Fibroblast of skin of left quadriceps (primary cell): ENCODE data around the gene SNTG2.

Experiments
- DNase-seq, 2 experiments: peaks; one replicate each; pipeline ENCODE4 v3.0.0-alpha.2; 2013; ENCODE audit warnings: low read depth in 2 of 2

Gene SNTG2

GRCh38 chr2:1283020-1283801 lies 332.6 kb downstream of the SNTG2 start:
- DNase-seq, result no peak

DNA sequence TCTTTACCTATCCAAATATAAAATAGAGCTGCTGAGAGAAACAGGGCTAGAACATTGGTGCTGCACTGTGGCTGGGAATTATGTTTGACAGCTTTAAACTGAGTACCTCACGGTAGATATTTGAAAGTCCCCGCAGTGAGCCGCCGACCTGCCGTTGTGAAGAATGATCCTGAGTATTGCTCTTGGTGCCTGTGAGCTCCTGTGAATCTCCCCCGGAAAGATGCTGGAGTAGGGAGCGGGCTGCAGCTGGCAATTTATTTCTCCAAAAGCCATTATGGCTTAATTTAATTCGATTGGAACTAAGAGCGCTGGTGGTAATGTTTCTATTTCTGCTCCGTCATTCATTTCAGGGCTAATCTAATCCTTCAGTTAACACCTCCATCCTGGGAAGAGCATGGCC lies 333.2 kb downstream of the SNTG2 start:
- DNase-seq, result no peak

GRCh38 chr2:1286929-1287328 lies 336.3 kb downstream of the SNTG2 start:
- no peak for DNase-seq

GRCh38 chr2:1287427-1287826 lies 336.8 kb downstream of the SNTG2 start:
- no peak for DNase-seq

DNA sequence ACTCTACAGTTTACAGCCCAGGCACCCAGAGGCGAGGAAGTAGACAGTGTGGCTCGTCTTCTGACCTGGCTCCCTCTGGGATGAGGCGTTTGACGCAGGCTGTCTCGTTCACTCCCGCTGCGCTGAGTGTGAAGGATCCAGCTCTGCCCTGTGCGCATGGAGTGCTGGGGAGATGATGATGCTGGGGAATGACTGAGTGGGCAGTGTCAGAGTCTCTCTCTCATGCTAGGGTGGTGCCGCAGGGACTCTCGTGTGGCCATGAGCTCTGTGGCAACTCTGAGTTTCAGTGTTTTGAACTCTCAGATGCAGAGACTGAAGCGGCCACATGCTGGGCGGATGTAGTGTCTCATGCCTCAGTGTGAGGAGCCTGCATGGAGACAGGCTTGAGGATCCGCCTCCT lies 344.3 kb downstream of the SNTG2 start:
- DNase-seq, result no peak

GRCh38 chr2:1295740-1296139 lies 345.1 kb downstream of the SNTG2 start:
- DNase-seq, result no peak

DNA sequence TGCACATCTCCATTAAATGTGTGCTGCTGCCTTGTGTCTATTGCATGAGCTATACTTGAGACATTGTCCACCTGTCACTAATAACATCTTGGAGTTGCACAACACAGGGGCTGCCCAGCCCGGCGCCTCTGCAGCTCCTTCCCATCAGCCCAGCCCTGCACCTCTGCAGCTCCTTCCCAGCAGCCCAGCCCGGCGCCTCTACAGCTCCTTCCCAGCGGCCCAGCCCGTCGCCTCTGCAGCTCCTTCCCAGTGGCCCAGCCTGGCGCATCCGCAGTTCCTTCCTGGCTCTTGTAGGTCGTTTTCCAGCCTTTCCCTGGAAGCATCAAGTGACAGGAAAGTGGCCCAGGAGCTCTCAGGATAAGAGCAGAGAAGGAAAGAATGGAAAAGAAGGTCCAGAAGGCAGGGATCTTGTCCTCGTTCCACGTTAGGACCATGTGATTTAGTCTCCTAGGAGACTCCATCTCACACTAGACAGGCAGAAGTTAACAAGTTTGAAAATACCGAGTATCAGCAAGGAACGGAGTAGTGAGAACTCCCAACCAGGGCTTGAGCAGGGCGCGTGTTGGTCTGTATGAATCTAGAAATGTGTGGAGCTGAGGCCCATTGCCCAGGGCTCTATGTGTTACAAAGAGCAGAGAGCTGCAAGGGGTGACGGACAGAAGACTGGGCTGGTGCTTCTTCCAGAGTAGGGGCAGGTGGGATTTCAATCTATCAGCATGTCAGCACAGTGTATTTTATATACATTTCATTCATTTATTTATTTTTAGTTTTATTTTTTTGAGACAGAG lies 346.9 kb downstream of the SNTG2 start:
- DNase-seq, result no peak

DNA sequence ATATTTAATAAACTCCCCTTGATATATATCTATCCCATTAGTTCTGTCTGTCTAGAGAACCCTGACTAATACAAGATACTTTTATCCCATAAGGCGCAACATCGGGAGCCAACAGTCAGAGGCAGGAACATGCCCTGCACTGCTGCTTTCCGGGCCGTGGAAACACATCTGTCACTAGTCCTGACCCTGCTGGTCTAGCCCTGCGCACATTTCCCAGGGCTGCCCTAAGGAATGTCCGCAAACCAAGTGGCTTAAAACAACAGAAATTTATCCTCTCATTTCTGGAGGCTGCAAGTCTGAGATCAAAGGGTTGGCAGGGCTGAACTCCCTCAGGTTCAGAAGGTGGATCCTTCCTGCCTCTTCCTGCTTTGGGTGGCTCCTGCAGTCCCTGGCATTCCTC lies 348.4 kb downstream of the SNTG2 start:
- no peak for DNase-seq

- no peak for DNase-seq
These were observed 349.6 kb downstream of the SNTG2 start for GRCh38 chr2:1300284-1300683.

DNA sequence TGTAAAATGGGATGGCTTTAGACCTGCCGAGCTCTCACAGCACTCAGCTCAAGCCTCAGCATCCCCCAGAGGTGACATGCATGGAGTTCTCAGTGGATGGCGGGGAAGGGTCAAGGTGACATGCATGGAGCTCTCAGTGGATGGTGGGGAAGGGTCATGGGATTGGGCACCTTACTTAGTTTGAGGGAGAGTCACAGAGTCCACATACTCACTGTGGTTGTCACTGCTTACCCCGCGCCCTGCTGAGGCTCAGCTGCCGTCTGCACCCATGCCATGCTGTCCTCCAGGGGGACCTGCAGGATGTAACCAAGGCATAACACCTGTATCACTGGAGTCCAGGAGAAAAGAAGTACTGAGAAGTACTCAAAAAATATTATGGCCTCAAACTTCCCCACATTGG lies 350.4 kb downstream of the SNTG2 start:
- DNase-seq, result no peak

- no peak for DNase-seq
These were observed 354.8 kb downstream of the SNTG2 start for GRCh38 chr2:1305342-1306013.

DNA sequence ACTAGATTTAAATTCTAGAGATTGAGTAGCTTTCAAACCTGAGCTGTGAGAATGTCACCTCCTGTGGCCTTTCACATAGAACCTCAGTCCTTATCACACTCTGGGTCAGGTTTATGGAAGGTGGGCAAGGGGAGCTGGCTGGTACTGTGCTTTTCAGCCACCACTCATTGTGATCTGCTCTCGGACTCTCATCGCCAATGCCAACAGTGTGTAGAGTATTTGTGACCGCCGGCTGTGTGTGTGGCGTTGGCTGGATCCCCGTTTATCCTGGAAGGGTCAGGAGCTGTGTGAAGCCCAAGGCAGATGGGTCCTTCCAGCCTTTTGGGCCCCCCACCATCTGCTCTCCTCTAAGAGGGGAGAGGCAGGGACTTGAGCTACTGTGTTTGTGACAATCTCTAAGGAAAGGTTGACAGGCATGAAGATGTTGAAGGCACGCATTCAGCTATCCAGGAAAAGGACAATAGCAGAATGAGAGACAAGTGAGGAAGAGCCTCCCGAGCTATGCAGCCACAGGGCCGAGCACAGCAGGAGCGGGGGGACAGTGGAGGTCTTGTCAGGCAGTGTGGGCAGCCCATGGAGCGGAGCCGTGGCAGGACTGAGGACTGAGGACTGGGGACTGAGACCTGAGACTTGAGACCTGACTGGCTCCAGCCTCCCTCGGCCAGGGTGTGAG lies 355.5 kb downstream of the SNTG2 start:
- no peak for DNase-seq

DNA sequence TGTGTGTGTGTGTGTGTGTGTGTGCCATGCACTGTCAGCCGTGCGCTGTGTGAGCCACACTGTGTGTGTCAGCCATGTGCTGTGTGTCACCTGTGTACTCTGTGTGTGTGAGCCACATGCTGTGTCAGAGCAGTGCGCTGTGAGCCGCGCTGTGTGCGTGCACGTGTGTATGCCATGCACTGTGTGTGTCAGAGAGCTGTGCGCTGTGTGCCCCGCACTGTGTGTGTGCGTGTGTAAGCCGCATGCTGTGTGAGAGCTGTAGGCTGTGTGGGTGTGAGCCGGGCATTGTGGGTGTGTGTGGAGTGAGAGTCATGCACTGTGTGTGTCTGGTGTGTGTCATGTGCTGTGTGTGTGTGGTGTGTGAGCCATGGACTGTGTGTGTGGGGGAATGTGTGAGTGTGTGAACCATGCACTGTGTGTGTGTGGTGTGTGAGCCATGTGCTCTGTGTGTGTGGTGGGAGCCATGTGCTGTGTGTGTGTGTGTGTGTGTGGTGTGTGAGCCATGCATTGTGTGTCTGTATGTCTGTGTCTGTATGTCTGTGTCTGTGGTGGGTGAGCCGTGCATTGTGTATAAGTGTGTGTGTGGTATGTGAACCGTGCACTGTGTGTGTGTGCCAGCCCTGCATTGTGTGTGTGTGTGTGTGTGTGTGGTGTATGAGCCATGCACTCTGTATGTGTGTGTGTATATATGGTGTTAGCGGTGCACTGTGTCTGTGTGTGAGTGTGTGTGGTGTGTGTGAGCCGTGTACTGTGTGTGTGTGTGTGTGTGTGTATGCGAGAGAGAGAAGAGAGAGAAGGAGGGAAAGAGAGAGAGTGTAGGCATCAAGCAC lies 356.3 kb downstream of the SNTG2 start:
- no peak for DNase-seq

DNA sequence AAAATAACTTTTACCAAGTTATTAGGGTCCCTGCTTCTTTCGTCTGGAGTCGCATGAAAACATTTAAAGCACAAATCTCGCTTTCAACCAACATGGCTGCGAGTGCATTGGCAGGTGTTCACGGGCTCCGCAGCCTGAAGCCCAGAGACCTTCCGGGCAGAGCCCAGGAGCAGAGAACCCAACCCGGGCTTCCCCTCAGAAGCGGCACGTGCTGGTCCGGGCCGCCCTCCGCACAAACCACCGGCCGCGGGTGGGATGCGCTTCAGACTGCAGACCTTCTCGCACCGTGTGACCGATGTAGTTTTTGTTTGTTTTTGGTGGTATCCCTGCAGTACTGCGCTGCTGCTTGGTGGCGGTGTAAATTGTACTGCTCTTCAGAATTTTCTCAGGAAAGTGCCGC lies 357.0 kb downstream of the SNTG2 start:
- no peak for DNase-seq

- no peak for DNase-seq
These were observed 358.0 kb downstream of the SNTG2 start for GRCh38 chr2:1308678-1309077.

- DNase-seq, result no peak
These were observed 358.9 kb downstream of the SNTG2 start for GRCh38 chr2:1309507-1309906.

DNA sequence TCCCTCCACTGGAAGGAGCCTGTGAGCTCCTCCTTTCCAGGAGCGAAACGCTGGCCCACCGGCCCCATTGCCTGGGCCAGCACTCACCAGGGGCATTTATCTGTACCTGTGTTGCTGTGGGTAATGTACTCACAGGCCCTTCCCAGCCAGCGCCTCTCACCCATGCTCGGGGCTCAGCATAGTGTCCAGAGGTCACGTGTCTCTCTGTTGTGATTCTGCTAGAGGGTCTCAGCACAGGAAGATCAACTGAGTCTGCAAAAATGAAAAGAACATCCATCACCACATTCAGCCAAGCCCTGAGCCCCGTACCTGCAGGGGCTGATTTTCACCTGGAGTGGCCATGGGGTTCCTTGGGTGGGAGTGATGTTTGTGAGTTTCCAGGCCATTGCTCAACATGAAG lies 359.6 kb downstream of the SNTG2 start:
- DNase-seq, result no peak

DNA sequence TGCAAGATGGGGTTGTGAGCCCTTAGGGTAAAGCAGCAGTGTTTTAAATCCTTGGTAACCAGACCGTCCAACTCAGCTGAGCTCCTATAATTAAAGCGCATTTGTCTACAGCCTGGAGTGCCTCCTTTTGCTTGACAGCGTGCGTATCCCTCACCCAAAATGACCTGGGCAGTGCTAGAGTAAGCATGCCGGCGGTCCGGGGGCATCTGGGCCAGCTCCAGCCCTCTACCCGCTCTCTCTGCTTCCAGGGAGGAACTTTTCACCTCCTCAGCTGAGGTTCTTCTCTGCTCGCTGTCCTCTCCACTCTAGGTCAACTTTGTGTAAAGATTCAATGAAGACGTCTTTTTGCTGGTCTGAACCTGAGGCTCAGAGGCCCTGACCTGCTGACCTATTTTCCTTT lies 360.2 kb downstream of the SNTG2 start:
- no peak for DNase-seq

- no peak for DNase-seq
These were observed 362.7 kb downstream of the SNTG2 start for GRCh38 chr2:1313240-1313924.

DNA sequence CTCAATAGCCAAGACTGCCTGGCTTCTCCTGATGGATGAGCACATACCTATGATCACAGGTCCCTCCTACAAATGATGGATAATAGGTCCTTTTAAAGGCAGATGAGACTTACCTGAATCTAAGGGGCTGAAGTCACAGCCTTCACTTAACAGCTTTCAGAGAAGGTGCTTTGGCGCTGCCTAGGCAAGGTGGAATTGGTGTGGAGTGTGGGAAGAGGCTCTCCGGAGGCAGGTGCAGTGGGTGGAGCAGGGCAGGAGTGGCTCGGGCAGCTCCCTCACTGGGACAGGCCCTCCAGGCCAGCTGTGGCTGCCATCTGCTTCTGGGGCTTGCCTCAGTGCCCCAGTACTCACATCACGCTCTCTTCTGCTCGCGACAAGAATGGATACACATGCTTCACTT lies 363.6 kb downstream of the SNTG2 start:
- no peak for DNase-seq
